DOHH2 (cell line): ENCODE measurements around the gene AFF2.

Experiments used
- EZH2phosphoT487 ChIP-seq: fragments of 200-600 bp; sonication (generic); IDR thresholded peaks from 2 replicates; pipeline ENCODE4 v1.6.1; 2017; ENCODE audit warnings: borderline replicate concordance, mild to moderate bottlenecking, antibody characterized with exemption, low read length, moderate library complexity, mixed read lengths
- TF ChIP-seq, protein P1 (sequence below): fragments of 200-600 bp; sonication (generic); IDR thresholded peaks from one replicate; pipeline ENCODE4 v1.5.1; 2014; ENCODE audit warnings: antibody characterized with exemption, mild to moderate bottlenecking, low read depth, low read length; ENCODE audit not compliant: poor library complexity, severe bottlenecking

DNA sequence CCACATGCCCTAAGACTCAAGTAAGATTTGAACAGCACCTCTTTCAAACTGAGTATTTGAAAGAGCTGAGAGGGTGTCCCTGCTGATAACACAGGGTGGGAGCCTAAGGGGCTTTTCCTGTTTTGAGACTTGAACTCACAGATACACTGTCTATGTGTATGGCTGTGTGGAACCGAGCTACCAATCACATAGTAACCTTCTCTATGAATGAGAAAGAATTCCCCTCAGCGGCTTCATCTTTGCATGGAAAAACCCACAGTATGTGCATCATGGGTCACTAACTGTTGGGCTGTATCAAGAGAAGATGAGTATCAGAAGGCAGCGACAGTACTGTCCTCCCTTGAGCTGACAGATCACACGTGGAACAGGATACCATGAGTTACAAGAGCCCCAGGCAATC is 336.3 kb downstream of the AFF2 start:
- TF ChIP-seq, protein P1, sequence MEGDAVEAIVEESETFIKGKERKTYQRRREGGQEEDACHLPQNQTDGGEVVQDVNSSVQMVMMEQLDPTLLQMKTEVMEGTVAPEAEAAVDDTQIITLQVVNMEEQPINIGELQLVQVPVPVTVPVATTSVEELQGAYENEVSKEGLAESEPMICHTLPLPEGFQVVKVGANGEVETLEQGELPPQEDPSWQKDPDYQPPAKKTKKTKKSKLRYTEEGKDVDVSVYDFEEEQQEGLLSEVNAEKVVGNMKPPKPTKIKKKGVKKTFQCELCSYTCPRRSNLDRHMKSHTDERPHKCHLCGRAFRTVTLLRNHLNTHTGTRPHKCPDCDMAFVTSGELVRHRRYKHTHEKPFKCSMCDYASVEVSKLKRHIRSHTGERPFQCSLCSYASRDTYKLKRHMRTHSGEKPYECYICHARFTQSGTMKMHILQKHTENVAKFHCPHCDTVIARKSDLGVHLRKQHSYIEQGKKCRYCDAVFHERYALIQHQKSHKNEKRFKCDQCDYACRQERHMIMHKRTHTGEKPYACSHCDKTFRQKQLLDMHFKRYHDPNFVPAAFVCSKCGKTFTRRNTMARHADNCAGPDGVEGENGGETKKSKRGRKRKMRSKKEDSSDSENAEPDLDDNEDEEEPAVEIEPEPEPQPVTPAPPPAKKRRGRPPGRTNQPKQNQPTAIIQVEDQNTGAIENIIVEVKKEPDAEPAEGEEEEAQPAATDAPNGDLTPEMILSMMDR, result no peak
- no peak for TF ChIP-seq EZH2phosphoT487
